ENCODE measurements around the gene ZEB1.

The ZEB1 gene

GRCh38 chr10:31383810-31384588, 65.0 kb downstream of the ZEB1 start:
- no peak for TF ChIP-seq CTCF (IDR thresholded peaks at IDR 0.05; ENCODE audit: low read depth, low read length)
- no peak for DNase-seq (ENCODE audit: extremely low read depth, low read depth)

GRCh38 chr10:31384589-31384949, 65.6 kb downstream of the ZEB1 start:
- no peak for DNase-seq (ENCODE audit: extremely low read depth, low read depth)
- no peak for TF ChIP-seq CTCF (IDR thresholded peaks at IDR 0.05; ENCODE audit: low read depth, low read length)

- DNase-seq (ENCODE audit: extremely low read depth, low read depth): no peak
- TF ChIP-seq CTCF (IDR thresholded peaks at IDR 0.05; ENCODE audit: low read depth, low read length): no peak
These were observed 71.8 kb downstream of the ZEB1 start for GRCh38 chr10:31390804-31391203.

- no peak for DNase-seq (ENCODE audit: extremely low read depth, low read depth)
- no peak for TF ChIP-seq CTCF (IDR thresholded peaks at IDR 0.05; ENCODE audit: low read depth, low read length)
These were observed 74.8 kb downstream of the ZEB1 start for GRCh38 chr10:31393844-31394243.

- no peak for DNase-seq (ENCODE audit: extremely low read depth, low read depth)
- no peak for TF ChIP-seq CTCF (IDR thresholded peaks at IDR 0.05; ENCODE audit: low read depth, low read length)
These were observed 76.7 kb downstream of the ZEB1 start for GRCh38 chr10:31395695-31396094.

- TF ChIP-seq CTCF (IDR thresholded peaks at IDR 0.05; ENCODE audit: low read depth, low read length): no peak
- no peak for DNase-seq (ENCODE audit: extremely low read depth, low read depth)
These were observed 77.4 kb downstream of the ZEB1 start for GRCh38 chr10:31396376-31396775.

GRCh38 chr10:31397852-31398251, 78.8 kb downstream of the ZEB1 start:
- TF ChIP-seq CTCF (IDR thresholded peaks at IDR 0.05; ENCODE audit: low read depth, low read length): no peak
- DNase-seq (ENCODE audit: extremely low read depth, low read depth): no peak

Data from AG09319 (cell line).